Measurements from ENCODE around the gene KIF6.
A peak's percentile ranks its signal among the peaks of the same experiment; 100 is the strongest.

Gene KIF6

GRCh38 chr6:39301606-39302005, 423.6 kb downstream of the KIF6 start:
- TF ChIP-seq CTCF (IDR thresholded peaks at IDR 0.05; ENCODE audit: insufficient read depth, low read depth, low read length, missing control alignments), result peak; percentile 57

GRCh38 chr6:39300739-39301138, 424.5 kb downstream of the KIF6 start:
- DNase-seq (ENCODE audit: low read depth), result no peak
- H3K4me3 ChIP-seq (ENCODE audit: low read depth, low read length), result no peak overlapping the region
- no peak for TF ChIP-seq CTCF (IDR thresholded peaks at IDR 0.05; ENCODE audit: insufficient read depth, low read depth, low read length, missing control alignments)

More at GRCh38 chr6:39301606-39302005, 423.6 kb downstream of the KIF6 start:
- no peak overlapping the region for H3K4me3 ChIP-seq (ENCODE audit: low read depth, low read length)
- peak; percentile 31 for DNase-seq (ENCODE audit: low read depth)

- no peak overlapping the region for H3K4me3 ChIP-seq (ENCODE audit: low read depth, low read length)
- no peak for DNase-seq (ENCODE audit: low read depth)
- no peak for TF ChIP-seq CTCF (IDR thresholded peaks at IDR 0.05; ENCODE audit: insufficient read depth, low read depth, low read length, missing control alignments)
Measured at GRCh38 chr6:39298061-39298460, 427.1 kb downstream of the KIF6 start.

GRCh38 chr6:39296745-39297640, 428.2 kb downstream of the KIF6 start:
- TF ChIP-seq CTCF (IDR thresholded peaks at IDR 0.05; ENCODE audit: insufficient read depth, low read depth, low read length, missing control alignments), result no peak
- no peak overlapping the region for H3K4me3 ChIP-seq (ENCODE audit: low read depth, low read length)
- DNase-seq (ENCODE audit: low read depth), result no peak

GRCh38 chr6:39295611-39296011, 429.6 kb downstream of the KIF6 start:
- H3K4me3 ChIP-seq (ENCODE audit: low read depth, low read length), result no peak overlapping the region
- no peak for DNase-seq (ENCODE audit: low read depth)
- no peak for TF ChIP-seq CTCF (IDR thresholded peaks at IDR 0.05; ENCODE audit: insufficient read depth, low read depth, low read length, missing control alignments)

- no peak overlapping the region for H3K4me3 ChIP-seq (ENCODE audit: low read depth, low read length)
- no peak for TF ChIP-seq CTCF (IDR thresholded peaks at IDR 0.05; ENCODE audit: insufficient read depth, low read depth, low read length, missing control alignments)
- no peak for DNase-seq (ENCODE audit: low read depth)
Measured at GRCh38 chr6:39294899-39295298, 430.3 kb downstream of the KIF6 start.
